Measurements from ENCODE around the gene CTNS.

- TF ChIP-seq, protein P1, sequence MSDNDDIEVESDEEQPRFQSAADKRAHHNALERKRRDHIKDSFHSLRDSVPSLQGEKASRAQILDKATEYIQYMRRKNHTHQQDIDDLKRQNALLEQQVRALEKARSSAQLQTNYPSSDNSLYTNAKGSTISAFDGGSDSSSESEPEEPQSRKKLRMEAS (IDR thresholded peaks at IDR 0.05): no peak
- TF ChIP-seq RAD21 (IDR thresholded peaks at IDR 0.05; ENCODE audit: low read depth): no peak
- TF ChIP-seq, protein P2, sequence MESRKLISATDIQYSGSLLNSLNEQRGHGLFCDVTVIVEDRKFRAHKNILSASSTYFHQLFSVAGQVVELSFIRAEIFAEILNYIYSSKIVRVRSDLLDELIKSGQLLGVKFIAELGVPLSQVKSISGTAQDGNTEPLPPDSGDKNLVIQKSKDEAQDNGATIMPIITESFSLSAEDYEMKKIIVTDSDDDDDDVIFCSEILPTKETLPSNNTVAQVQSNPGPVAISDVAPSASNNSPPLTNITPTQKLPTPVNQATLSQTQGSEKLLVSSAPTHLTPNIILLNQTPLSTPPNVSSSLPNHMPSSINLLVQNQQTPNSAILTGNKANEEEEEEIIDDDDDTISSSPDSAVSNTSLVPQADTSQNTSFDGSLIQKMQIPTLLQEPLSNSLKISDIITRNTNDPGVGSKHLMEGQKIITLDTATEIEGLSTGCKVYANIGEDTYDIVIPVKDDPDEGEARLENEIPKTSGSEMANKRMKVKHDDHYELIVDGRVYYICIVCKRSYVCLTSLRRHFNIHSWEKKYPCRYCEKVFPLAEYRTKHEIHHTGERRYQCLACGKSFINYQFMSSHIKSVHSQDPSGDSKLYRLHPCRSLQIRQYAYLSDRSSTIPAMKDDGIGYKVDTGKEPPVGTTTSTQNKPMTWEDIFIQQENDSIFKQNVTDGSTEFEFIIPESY (IDR thresholded peaks at IDR 0.05; ENCODE audit: extremely low read depth, insufficient replicate concordance, low read length): no peak
- no peak for TF ChIP-seq POLR2A (IDR thresholded peaks at IDR 0.05; ENCODE audit: borderline replicate concordance, extremely low read depth, insufficient read depth, insufficient read length)
- TF ChIP-seq, protein P3, sequence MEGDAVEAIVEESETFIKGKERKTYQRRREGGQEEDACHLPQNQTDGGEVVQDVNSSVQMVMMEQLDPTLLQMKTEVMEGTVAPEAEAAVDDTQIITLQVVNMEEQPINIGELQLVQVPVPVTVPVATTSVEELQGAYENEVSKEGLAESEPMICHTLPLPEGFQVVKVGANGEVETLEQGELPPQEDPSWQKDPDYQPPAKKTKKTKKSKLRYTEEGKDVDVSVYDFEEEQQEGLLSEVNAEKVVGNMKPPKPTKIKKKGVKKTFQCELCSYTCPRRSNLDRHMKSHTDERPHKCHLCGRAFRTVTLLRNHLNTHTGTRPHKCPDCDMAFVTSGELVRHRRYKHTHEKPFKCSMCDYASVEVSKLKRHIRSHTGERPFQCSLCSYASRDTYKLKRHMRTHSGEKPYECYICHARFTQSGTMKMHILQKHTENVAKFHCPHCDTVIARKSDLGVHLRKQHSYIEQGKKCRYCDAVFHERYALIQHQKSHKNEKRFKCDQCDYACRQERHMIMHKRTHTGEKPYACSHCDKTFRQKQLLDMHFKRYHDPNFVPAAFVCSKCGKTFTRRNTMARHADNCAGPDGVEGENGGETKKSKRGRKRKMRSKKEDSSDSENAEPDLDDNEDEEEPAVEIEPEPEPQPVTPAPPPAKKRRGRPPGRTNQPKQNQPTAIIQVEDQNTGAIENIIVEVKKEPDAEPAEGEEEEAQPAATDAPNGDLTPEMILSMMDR (IDR thresholded peaks at IDR 0.05 in 2 of 3, conservative IDR thresholded peaks at IDR 0.05 in 1 of 3; ENCODE audit: borderline replicate concordance in 1 of 3, insufficient read depth in 1 of 3, low read depth in 2 of 3, low read length in 2 of 3): no peak
Observed at GRCh38 chr17:3594976-3595375, 41.6 kb upstream of the CTNS start.

Data from HCT116 (cell line).